ENCODE measurements around the gene GAL3ST3.
"Not testable (repeated sequence)": the region's sequence is repeated elsewhere in the genome, so short reads cannot be mapped to it uniquely, and the experiment has no call there.

The GAL3ST3 gene

GRCh38 chr11:66026017-66026529 lies 22.9 kb downstream of the GAL3ST3 start, which contains the start of gene CATSPER1:
Gene CATSPER1, minus strand, starts transcription at chr11:66026479. Its CDS starts 100 bp downstream, at chr11:66026379.
- POLR2A ChIA-PET: no interaction called here
- no peak for TF ChIP-seq CTCF (IDR thresholded peaks at IDR 0.05; ENCODE audit: control extremely low read depth, extremely low read depth, low read depth, missing control alignments)
- DNase-seq (ENCODE audit: extremely low spot score): no peak
- CTCF ChIA-PET: interaction anchor here (1.5 to 3.8 kb wide), 3 partner anchors 19 to 141 kb away, joined by 3 to 25 read pairs (median 10); no protein-coding TSS in a partner anchor

- CTCF ChIA-PET: interaction anchor here (0.6 to 5.2 kb wide), 30 partner anchors 8 to 360 kb away, joined by 3 to 67 read pairs (median 6); partner anchors contain the start of genes BANF1, CCDC85B, CST6 and EFEMP2
- DNase-seq (ENCODE audit: extremely low spot score); POLR2A ChIA-PET: not testable (repeated sequence)
Observed at GRCh38 chr11:66023186-66023440, 25.8 kb downstream of the GAL3ST3 start.

- ChIA-PET POLR2A (no interaction called here), CTCF (interaction anchor here (0.7 to 5.2 kb wide), 49 partner anchors 9 to 360 kb away, joined by 3 to 67 read pairs (median 4); partner anchors contain the start of genes BANF1, CCDC85B, CST6 and EFEMP2)
- peak; percentile 92 for DNase-seq (ENCODE audit: extremely low spot score)
- peak; percentile 97 for TF ChIP-seq CTCF (IDR thresholded peaks at IDR 0.05; ENCODE audit: control extremely low read depth, extremely low read depth, low read depth, missing control alignments)
Observed at GRCh38 chr11:66022401-66023185, 26.4 kb downstream of the GAL3ST3 start.

- ChIA-PET POLR2A (no interaction called here), CTCF (interaction anchor here (1.2 to 5.2 kb wide), 4 partner anchors 11 to 136 kb away, joined by 3 to 67 read pairs (median 30); partner anchors contain the start of genes BANF1, CST6 and EIF1AD)
- no peak for DNase-seq (ENCODE audit: extremely low spot score)
- no peak for TF ChIP-seq CTCF (IDR thresholded peaks at IDR 0.05; ENCODE audit: control extremely low read depth, extremely low read depth, low read depth, missing control alignments)
Observed at GRCh38 chr11:66020618-66021357, 28.2 kb downstream of the GAL3ST3 start.

- no peak for TF ChIP-seq CTCF (IDR thresholded peaks at IDR 0.05; ENCODE audit: control extremely low read depth, extremely low read depth, low read depth, missing control alignments)
- POLR2A ChIA-PET: no interaction called here
- CTCF ChIA-PET: interaction anchor here (1.0 to 5.2 kb wide), 4 partner anchors 10 to 136 kb away, joined by 3 to 67 read pairs (median 5); partner anchors contain the start of genes BANF1, CST6 and EIF1AD
- no peak for DNase-seq (ENCODE audit: extremely low spot score)
Observed at GRCh38 chr11:66020212-66020611, 28.7 kb downstream of the GAL3ST3 start.

- POLR2A ChIA-PET: no interaction called here
- TF ChIP-seq CTCF (IDR thresholded peaks at IDR 0.05; ENCODE audit: control extremely low read depth, extremely low read depth, low read depth, missing control alignments): no peak
- no peak for DNase-seq (ENCODE audit: extremely low spot score)
- CTCF ChIA-PET: no interaction called here
Observed at GRCh38 chr11:66017321-66017720, 31.6 kb downstream of the GAL3ST3 start.
